GM19467 (cell line): Measurements from ENCODE around the gene TPSAB1.

ENCODE experiments used
- ATAC-seq: cut with Tn5 transposase; IDR thresholded peaks from one replicate; pipeline ENCODE4 v1.9.1; 2021; ENCODE audit warnings: mild to moderate bottlenecking, moderate library complexity; ENCODE audit not compliant: unreplicated experiment

Gene TPSAB1

DNA sequence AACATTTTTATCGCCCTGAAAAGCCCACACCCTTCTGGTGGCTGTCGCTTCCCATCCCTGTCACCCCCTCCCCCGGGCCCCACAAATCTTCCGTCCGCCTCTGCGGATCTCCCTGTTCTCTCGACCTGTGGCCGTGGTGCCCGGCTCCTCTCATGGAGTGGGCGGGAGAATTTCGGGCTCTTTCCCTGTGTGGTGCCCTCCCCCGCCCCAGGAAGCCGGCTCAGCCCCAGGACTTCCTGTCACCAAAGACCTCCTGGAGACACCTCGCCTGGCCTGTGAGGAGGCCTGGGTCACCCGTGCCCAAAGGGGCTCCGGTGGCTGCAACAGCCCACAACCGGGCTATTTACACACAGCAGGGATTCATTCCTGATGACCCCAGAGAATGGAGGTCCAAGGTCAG is 42.8 kb downstream of the TPSAB1 start:
- ATAC-seq, result no peak

DNA sequence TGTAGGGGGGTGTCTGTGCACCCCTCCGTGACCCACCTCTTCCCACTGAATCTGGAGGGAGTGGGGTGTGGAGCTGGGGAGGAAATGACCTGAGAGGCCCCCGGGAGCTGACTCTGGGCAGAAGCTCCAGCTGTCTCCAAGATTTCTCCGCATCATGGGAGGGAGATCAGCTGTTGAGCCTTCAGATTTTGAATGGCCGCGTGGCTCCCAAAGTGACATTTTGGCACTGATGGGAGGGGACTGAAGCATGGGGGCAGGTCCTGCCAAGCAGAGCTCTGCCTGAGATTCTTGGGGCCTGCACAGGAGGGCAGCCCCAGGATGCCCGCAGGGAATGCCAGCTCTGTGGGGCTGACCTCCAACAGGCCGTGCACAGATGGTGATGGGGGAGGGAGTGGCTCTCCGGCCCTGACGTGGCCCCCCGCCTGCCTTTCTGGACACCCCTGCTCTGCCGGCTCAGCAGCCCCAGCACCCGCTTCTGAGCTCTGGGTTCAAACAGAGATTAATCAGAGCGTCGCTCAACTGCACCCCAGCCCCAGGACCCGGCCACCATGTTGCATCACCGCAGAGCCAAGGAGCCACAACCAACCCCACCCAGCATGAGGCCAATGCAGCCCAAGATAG is 43.6 kb downstream of the TPSAB1 start:
- ATAC-seq, result no peak

DNA sequence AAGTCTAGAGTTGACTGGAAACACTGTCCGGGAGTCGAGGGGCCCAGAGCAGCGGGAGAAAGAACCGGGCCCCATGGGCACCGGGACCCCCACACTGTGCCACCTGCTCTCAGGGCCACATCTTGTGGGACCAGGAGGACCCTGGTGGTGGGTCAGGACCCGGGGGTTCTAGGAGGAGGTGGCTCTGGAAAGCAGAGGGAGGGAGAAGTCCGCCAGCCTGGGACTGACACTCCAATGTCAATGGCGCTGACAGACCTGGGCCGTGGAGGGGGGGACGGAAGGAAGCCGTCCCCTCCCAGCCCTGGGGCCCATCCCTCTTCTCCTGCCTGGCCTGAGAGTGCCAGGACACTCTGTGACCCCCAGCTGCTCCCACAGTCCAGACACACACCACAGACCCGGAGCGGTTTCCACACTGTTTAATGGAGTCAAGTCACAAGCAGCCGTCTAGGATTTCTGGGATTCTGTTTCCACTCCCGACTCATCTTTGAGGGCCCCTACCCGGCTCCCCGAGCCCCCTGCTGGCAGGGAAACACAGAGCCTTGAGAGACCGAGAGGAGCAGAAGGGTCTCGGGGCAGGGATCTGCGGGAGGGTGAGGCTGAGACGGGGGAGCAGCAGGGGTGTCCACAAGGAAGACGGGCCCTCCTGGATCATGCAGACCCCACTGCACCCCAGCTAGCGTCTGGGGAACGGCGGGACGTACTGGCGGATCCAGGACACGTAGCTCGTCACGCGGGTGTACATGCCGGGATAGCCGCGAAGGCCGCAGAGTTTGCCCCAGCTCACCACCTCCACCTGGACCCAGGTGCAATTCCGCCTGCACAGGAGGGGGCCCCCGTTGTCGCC is 45.4 kb downstream of the TPSAB1 start:
- ATAC-seq, result no peak

DNA sequence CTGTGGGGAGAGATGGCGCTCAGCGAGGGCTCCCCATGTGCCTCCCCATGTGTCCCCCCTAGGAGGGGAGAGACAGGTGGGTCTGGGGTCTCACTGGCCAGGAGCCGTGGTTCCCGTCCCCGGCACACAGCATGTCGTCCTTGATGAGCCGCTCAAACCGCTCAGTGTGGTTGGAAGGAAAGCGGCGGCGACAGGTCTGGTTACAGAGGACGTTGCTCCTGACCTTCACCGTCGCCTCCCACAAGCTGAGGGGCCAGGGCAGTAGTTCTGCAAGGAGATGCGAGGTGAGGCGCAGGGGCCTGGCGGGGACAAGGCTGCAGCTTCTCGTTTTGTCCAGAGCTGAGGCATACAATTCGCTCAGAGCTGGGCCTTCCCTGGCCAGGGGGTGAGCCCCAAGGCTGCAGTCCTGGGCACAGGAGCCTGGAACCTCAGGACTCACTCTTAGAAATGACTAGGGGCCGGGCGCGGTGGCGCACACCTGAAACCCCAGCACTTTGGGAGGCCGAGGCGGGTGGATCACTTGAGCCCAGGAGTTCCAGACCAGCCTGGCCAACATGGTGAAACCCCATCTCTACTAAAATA is 46.1 kb downstream of the TPSAB1 start:
- no peak for ATAC-seq

DNA sequence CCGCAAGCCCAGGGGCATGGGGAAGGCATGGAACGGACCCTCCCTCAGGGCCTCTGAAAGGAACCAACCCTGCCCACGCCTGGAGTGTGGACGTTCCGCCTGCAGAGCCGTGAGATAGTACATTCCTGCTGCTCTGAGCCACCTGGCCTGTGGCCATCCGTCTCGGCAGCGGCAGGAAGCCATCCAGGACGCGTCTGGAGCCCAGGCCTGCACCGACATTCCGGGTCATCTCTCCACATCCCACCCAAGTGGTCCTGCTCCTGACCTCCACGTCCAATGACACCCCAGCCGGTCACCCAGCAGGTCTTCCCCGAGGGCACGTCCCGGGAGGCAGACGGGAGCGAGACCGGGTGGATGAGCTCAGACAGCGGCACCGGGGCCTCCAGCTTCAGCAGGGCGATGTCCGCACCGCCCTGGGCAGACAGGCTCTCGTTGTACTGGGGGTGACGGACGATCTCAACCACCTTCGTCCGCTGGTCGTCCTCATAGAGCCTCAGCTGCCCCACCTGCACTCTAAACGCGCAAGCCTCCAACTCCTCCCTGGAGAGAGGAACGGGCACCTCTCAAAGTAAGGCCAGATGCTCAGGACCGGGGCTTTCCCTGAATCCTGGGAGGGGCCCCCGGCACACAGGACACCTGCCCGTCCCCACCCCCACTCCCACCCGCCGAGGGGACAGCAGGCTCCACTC is 47.6 kb downstream of the TPSAB1 start:
- no peak for ATAC-seq

DNA sequence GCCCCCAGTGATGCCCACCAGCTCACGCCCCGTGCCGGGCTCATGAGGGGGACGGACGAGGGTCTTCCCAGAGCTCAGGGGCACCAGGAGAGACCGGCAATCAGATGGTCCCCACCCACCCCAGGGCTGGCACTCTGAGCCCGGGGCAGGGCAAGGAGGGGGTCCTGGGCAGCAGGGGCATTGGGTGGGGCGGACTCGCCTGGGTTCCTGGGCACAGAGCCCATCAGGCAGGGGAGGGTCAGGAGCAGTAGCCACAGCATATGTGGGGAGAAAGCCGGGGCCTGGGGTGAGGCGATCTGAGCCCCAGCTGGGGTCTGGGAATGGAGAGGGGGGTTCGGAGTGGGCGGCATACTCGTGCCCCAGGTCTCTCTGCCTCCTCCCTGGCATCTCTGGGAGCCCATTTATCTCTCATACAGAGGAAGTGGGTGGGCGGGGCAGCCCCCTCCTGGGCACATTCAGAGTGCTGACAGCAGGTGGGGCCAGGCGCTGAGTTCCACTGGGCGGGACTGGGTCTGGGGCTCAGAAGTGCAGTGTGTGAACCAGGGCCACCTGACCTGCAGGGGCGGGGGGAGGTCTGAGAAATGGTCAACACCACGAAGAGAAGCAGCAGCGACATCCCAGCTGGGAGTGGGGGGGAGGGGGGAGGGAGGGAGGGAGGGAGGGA is 48.4 kb downstream of the TPSAB1 start:
- ATAC-seq, result no peak

DNA sequence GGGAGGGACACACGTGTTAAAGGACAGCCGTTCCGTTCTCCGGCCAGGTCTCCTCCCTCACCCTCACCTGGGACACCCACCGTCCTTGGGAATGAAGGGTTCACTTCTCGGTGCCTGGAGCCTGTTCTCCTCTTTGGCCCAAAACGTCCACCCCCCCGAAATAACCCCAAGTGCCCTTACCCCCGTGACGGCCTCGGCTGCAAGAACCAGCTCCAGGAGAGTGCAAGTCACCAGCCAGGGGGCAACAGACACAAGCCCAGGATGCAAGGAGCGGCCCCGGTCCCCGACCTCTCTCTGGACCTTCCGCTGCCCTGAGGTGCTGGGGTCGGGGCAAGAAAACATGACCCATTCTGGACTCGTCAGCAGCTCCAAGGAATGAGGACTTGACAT is 49.0 kb downstream of the TPSAB1 start:
- ATAC-seq, result no peak

DNA sequence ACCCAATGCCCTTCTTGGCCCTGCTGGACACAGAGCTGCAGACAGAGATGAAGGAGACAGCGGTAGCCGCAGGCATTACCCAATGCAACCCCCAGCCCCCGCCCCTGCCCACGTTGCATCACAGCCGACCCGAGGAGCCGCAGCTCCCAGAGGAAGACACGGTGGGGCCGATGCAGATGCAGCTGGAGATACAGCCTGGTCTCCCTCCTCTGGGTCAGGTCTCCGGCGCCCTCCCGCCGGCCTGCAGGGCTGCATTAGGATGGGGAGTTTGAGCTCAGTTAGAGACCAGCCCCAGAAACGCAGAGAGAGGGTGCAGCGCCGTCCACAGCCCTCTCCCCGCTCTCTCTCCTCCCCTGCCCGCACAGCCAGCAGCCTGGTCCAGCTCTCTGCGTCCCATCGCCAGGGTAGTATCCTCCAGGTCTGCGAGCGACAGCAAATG is 49.6 kb downstream of the TPSAB1 start:
- no peak for ATAC-seq

DNA sequence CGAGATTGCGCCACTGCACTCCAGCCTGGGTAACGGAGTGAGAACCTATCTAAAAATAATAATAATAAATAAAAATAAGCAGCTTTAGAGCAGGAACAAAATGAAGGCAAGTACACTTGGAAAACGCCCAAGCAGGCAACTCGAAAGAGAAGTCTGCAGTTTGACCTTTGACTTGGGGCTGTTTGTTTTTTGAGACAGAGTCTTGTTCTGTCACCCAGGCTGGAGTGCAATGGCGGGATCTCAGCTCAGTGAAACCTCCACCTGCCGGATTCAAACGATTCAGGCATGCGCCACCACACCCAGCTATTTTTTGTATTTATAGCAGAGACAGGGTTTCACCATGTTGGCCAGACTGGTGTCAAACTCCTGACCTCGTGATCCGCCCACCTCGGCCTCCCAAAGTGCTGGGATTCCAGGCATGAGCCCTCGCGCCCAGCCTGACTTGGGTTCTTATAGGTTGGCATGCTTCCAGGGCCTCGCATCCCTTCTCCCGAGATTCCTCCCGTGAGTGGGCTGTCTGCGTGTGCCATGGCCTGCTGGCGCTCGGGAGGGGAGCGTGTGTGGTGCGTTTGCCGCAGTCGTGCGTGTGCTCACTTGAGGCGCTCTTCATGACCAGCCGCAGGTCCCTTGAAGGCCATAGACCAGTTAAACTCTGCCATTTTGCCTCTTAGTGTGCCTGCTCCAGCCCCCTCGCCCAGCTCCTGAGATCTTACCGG is 50.5 kb downstream of the TPSAB1 start:
- no peak for ATAC-seq

DNA sequence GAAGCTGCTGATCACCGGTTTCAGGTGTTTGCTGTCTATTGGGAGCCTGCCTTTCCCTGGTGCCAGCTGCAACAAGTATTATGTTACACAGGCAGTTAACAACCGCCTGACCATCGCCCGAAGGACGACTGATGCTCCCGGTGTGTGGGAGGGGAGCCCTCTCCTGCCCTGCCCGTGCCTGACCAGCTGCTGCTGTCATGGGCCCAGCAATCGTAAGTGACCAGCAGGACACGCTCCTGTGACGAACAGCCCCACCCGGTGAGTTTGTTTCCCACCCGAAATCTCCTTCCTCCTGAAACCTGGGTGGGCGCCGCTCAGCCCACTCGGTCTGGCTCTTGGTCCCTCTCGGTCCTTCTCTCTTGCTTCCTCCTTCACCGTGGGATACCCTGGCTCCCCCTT is 51.1 kb downstream of the TPSAB1 start:
- no peak for ATAC-seq
